Gastroesophageal sphincter (tissue), 4 donors: ENCODE measurements around the gene TACR1. TPM values are rescaled to one million over a fixed set of nuclear protein-coding genes. Genes with fewer than 3 reads are reported as not detected.

Experiments used
- ATAC-seq: fragments of 150-250 bp; one replicate; pipeline ENCODE4 v1.9.1; 2016; ENCODE audit warnings: mild to moderate bottlenecking, moderate library complexity
- H3K27ac ChIP-seq, 4 donors: fragments of 200-600 bp; sonication (generic) in 3 of 4; 1 replicate in 3 of 4; 2 replicates in 1 of 4; pipeline ENCODE4 v1.5.1; 2016 to 2019
- H3K27me3 ChIP-seq: fragments of 200-600 bp; sonication (generic); one replicate; pipeline ENCODE4 v1.5.1; 2019
- H3K36me3 ChIP-seq, 2 donors: fragments of 200-600 bp; sonication (generic); one replicate each; pipeline ENCODE4 v1.5.1; 2019; ENCODE audit warnings: control low read depth in 1 of 2
- H3K4me1 ChIP-seq, 3 donors: fragments of 200-600 bp; sonication (generic); 1 replicate in 2 of 3; 2 replicates in 1 of 3; pipeline ENCODE4 v1.5.1; 2016 to 2019; ENCODE audit warnings: control low read depth in 2 of 3
- H3K4me3 ChIP-seq, 2 donors: fragments of 200-600 bp; sonication (generic); one replicate each; pipeline ENCODE4 v1.5.1; 2019; ENCODE audit warnings: mild to moderate bottlenecking in 1 of 2, moderate library complexity in 1 of 2
- H3K9me3 ChIP-seq, 3 donors: fragments of 200-600 bp; sonication (generic); one replicate each; pipeline ENCODE4 v1.5.1; 2017 to 2019; ENCODE audit warnings: control low read depth in 2 of 3
- EP300 ChIP-seq: sonication (generic); formaldehyde crosslinking; IDR thresholded peaks from one replicate; pipeline ENCODE4 v1.6.1; 2017; ENCODE audit warnings: antibody characterized with exemption, mild to moderate bottlenecking
- POLR2A ChIP-seq, 2 donors: fragments of 450-650 bp; IDR thresholded peaks; one replicate each; pipeline ENCODE4 v1.6.1; 2017; ENCODE audit warnings: antibody characterized with exemption in 2 of 2, mild to moderate bottlenecking in 2 of 2, moderate library complexity in 1 of 2
- POLR2AphosphoS5 ChIP-seq: sonication (generic); formaldehyde crosslinking; IDR thresholded peaks from one replicate; pipeline ENCODE4 v1.6.1; 2017; ENCODE audit warnings: antibody characterized with exemption
- WGBS, 2 donors: methylation state at CpG; one replicate each; pipeline ENCODE4 v1.1.5; 2018; ENCODE audit warnings: low coverage in 1 of 2; 5-methylcytosine and 5-hydroxymethylcytosine counted together
- total RNA-seq, 4 donors: library from RNA; depleted of rRNA; stranded (reverse); fragments of >200 nt; gene quantifications; one replicate each; pipeline ENCODE4 v1.1.0, GENCODE V29; 2016
- TF ChIP-seq, protein P1 (sequence below), 4 experiments: fragments of 200-600 bp in 2 of 4; fragments of 450-650 bp in 2 of 4; sonication (generic) in 1 of 4; IDR thresholded peaks; one replicate each; pipeline ENCODE4 v1.5.1; 2017 to 2019; ENCODE audit warnings: antibody characterized with exemption in 4 of 4, mild to moderate bottlenecking in 2 of 4, moderate library complexity in 2 of 4

TACR1 gene
- total RNA-seq, 4 donors from 2014 or later, result 2.0 to 4.2 (median 2.9) TPM

DNA sequence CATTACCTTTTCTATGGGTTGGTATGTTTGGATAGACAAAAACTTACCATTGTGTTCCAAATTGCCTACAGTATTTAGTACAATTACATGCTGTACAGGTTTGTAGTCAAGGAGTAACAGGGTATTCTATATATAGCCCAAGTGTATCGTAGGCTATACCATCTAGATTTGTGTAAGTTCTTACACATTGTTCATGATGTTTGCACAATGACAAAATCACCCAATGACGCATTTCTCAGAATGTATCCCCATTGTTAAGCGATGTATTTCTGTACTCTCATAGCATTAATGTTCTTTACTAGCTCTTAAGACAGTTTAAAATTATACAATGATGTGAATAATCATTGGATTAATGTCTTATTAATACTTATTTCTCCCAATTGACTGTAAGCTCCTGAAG, 16.7 kb downstream of the TACR1 start:
- Histone ChIP-seq H3K9me3 (no peaks in the 10 kb centered on the region), H3K27me3 (no peaks in the 10 kb centered on the region), H3K4me1 (no peaks in the 10 kb centered on the region), H3K36me3 (no peaks in the 10 kb centered on the region), H3K27ac (no peak overlapping the region), H3K4me3 (no peak overlapping the region)
- TF ChIP-seq EP300 (no peak), POLR2A (IDR thresholded peaks at IDR 0.05) (no peak), POLR2AphosphoS5 (no peak)
- TF ChIP-seq, protein P1, sequence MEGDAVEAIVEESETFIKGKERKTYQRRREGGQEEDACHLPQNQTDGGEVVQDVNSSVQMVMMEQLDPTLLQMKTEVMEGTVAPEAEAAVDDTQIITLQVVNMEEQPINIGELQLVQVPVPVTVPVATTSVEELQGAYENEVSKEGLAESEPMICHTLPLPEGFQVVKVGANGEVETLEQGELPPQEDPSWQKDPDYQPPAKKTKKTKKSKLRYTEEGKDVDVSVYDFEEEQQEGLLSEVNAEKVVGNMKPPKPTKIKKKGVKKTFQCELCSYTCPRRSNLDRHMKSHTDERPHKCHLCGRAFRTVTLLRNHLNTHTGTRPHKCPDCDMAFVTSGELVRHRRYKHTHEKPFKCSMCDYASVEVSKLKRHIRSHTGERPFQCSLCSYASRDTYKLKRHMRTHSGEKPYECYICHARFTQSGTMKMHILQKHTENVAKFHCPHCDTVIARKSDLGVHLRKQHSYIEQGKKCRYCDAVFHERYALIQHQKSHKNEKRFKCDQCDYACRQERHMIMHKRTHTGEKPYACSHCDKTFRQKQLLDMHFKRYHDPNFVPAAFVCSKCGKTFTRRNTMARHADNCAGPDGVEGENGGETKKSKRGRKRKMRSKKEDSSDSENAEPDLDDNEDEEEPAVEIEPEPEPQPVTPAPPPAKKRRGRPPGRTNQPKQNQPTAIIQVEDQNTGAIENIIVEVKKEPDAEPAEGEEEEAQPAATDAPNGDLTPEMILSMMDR (IDR thresholded peaks at IDR 0.05), result no peak
- ATAC-seq, result no peak
- WGBS, 2 donors, result 98 to 100% methylated on average over 3 of the region's 3 CpGs

DNA sequence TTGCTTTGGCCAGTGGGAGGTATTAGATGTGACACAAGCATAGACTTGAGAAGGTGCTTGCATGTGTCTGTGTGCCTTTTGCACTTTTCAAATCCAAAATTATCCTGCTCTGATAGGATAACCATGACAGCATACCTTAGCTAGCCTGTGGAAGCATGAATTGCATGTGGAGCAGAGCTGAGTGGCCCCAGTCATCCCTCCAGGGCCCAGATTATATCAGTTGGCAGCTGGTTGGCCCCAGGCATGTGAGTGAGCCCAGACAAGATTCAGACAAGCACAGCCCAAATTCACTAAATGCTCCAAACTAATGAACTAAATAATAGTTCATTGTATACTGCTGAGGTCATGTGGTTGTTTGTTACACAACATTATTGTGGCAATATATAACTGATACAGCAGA, 18.8 kb downstream of the TACR1 start:
- ATAC-seq, result no peak
- no peaks in the 10 kb centered on the region for H3K9me3 ChIP-seq
- H3K27me3 ChIP-seq, result no peaks in the 10 kb centered on the region
- no peak overlapping the region for H3K27ac ChIP-seq
- H3K4me3 ChIP-seq, result no peak overlapping the region
- H3K36me3 ChIP-seq, result no peaks in the 10 kb centered on the region
- TF ChIP-seq EP300 (no peak), POLR2A (IDR thresholded peaks at IDR 0.05) (no peak), POLR2AphosphoS5 (no peak)
- TF ChIP-seq, protein P1 (IDR thresholded peaks at IDR 0.05), result no peak
- no peaks in the 10 kb centered on the region for H3K4me1 ChIP-seq

DNA sequence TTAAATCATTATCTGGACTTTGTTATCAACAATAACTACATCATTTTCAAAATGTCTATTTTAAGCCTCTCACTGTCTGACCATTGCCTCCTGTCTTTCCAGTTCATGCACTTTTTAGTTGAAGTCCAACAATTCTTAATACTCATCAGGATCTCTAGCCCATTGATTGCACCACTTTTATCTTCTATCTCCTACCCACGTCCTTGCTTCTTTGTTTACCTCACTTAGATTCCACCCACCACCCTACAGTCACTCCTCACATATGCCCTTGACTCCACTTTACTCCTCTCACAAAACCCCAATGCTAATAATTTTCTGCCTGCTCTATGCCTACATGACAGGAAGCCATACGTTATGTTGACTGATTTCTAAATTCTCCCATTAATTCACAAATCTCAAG, 21.9 kb downstream of the TACR1 start:
- no peaks in the 10 kb centered on the region for H3K27me3 ChIP-seq
- H3K4me1 ChIP-seq, result no peaks in the 10 kb centered on the region
- no peak for ATAC-seq
- no peak overlapping the region for H3K4me3 ChIP-seq
- H3K36me3 ChIP-seq, result no peaks in the 10 kb centered on the region
- WGBS, 2 donors, result 68 to 74% methylated on average over 2 of the region's 2 CpGs
- no peaks in the 10 kb centered on the region for H3K9me3 ChIP-seq
- TF ChIP-seq EP300 (no peak), POLR2A (IDR thresholded peaks at IDR 0.05) (no peak), POLR2AphosphoS5 (no peak)
- TF ChIP-seq, protein P1 (IDR thresholded peaks at IDR 0.05), result no peak
- H3K27ac ChIP-seq, result no peak overlapping the region

DNA sequence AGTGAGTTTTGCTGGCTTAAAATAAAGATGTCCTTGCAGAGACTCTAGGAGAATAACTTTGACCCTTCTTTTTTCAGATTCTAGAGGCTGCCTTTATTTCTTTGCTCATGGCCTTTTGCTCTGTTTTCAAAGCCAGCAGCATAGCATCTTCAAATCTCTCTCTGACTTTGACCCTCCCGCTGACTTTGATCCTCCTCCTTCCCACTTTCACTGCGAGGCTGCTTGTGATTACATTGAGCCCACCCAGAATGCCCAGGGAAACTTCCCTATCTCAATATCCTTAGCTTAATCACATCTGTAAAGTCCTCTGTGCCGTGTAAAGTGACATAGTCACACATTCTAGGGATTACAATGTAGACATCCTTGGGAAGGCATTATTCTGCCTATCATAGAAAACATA, 23.9 kb downstream of the TACR1 start:
- H3K36me3 ChIP-seq, result no peaks in the 10 kb centered on the region
- no peaks in the 10 kb centered on the region for H3K27me3 ChIP-seq
- no peaks in the 10 kb centered on the region for H3K9me3 ChIP-seq
- no peak overlapping the region for H3K27ac ChIP-seq
- TF ChIP-seq EP300, result no peak
- no peak for TF ChIP-seq POLR2AphosphoS5
- TF ChIP-seq, protein P1 (IDR thresholded peaks at IDR 0.05), result no peak
- no peaks in the 10 kb centered on the region for H3K4me1 ChIP-seq
- WGBS, 2 donors, result 38 to 72% methylated on average over 3 of the region's 3 CpGs
- H3K4me3 ChIP-seq, result no peak overlapping the region
- no peak for ATAC-seq

DNA sequence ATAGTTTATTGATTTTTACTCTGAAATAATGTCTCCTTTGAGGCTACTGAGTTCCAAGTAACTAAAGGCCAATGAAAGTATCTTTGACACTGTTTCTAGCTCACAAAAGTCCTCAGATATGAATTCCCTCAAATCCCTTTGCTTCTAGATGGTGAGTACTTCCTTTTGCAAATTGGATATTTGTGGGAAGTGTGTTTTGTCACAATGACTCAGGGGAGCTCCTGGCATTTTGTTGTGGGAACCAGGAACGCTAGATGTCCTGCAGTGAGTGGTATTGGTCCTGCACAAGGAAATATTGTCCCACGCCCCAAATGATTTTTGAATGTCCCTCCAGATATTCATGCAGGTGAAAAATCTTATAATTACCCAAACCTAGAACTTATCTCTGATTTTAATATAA, 24.3 kb downstream of the TACR1 start:
- Histone ChIP-seq H3K9me3 (no peaks in the 10 kb centered on the region), H3K27me3 (no peaks in the 10 kb centered on the region), H3K4me1 (no peaks in the 10 kb centered on the region), H3K36me3 (no peaks in the 10 kb centered on the region), H3K4me3 (no peak overlapping the region), H3K27ac (no peak overlapping the region)
- no peak for ATAC-seq
- TF ChIP-seq EP300, result no peak
- TF ChIP-seq, protein P1 (IDR thresholded peaks at IDR 0.05), result no peak
- no peak for TF ChIP-seq POLR2AphosphoS5
- no peak for TF ChIP-seq POLR2A (IDR thresholded peaks at IDR 0.05)
- 87 to 92% methylated on average over 2 of the region's 2 CpGs for WGBS, 2 donors
